Epithelial cell of esophagus (primary cell): ENCODE results near the gene SH3BP4.

ENCODE experiments used
- DNase-seq: peaks from one replicate; pipeline ENCODE4 v3.0.0; 2010; ENCODE audit warnings: low read depth
- H3K4me3 ChIP-seq: 2 replicates; pipeline ENCODE4 v1.5.1; 2011; ENCODE audit warnings: mild to moderate bottlenecking, low read length, control low read depth
- TF ChIP-seq, protein P1 (sequence below): IDR thresholded peaks from 2 replicates; pipeline ENCODE4 v1.5.1; 2011; ENCODE audit warnings: low read depth, mild to moderate bottlenecking, low read length, control low read depth, inconsistent platforms; ENCODE audit not compliant: insufficient read depth; ENCODE audit errors: missing control alignments

The SH3BP4 gene

DNA sequence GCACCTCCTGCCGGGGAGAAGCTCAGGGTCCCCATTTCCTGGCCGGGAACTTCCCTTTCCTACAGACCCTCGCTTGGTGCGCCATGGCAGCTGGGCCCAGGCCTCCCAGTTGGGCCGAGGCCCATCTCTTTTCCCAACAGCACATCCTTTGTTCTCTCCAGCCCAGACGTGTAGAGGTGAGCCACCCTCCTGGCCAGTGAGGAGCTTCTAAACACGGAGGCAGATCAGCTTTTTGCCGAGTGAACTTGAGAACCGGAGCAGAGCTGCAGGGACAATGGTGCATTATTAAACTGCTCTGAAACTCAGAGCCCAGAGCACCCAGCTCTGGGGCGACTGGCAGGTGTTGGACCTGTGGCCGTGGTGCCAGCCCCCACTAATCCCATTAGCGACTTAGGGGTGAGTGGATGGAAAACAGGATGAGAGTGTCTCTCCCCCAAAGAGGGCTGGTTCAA lies 25.4 kb downstream of the SH3BP4 start:
- no peak overlapping the region for H3K4me3 ChIP-seq
- no peak for DNase-seq
- TF ChIP-seq, protein P1, sequence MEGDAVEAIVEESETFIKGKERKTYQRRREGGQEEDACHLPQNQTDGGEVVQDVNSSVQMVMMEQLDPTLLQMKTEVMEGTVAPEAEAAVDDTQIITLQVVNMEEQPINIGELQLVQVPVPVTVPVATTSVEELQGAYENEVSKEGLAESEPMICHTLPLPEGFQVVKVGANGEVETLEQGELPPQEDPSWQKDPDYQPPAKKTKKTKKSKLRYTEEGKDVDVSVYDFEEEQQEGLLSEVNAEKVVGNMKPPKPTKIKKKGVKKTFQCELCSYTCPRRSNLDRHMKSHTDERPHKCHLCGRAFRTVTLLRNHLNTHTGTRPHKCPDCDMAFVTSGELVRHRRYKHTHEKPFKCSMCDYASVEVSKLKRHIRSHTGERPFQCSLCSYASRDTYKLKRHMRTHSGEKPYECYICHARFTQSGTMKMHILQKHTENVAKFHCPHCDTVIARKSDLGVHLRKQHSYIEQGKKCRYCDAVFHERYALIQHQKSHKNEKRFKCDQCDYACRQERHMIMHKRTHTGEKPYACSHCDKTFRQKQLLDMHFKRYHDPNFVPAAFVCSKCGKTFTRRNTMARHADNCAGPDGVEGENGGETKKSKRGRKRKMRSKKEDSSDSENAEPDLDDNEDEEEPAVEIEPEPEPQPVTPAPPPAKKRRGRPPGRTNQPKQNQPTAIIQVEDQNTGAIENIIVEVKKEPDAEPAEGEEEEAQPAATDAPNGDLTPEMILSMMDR, result no peak

DNA sequence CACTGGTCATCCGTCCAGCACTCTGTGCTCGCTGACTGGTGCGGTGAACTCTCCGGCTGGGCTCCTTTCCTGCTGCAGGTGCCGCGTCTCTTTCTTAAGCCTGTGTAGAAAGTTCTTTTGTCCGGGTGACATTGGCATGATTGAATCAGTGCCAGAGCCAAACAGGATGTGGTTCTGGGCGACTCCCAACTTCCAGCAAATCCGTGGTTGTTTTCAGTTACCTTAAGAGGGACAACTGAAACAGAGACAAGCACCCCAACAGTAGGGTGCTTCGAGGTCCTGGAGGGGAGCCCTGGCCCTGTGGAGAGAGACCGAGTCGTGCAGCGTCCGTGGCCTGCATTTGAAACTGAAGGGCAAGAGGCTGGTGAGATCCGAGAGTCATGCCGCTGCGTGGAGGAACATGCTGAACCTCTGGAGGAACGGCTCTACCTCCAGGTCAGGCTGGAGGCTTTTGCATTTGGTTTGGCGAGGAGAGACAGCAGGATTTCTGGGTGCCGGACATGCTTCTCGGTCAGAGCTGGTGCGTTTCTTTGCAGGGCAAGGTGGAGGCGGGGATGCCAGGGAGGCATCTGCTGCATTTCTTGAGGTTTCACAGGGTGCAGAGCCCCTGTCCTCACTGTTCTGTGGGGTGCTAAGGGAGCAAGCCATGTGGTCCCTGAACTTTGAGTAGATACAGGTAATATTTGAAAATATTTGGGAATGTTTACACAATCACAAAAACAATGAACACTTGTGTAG lies 26.8 kb downstream of the SH3BP4 start:
- peak; percentile 55 for DNase-seq
- TF ChIP-seq, protein P1, result no peak
- H3K4me3 ChIP-seq, result no peak overlapping the region

DNA sequence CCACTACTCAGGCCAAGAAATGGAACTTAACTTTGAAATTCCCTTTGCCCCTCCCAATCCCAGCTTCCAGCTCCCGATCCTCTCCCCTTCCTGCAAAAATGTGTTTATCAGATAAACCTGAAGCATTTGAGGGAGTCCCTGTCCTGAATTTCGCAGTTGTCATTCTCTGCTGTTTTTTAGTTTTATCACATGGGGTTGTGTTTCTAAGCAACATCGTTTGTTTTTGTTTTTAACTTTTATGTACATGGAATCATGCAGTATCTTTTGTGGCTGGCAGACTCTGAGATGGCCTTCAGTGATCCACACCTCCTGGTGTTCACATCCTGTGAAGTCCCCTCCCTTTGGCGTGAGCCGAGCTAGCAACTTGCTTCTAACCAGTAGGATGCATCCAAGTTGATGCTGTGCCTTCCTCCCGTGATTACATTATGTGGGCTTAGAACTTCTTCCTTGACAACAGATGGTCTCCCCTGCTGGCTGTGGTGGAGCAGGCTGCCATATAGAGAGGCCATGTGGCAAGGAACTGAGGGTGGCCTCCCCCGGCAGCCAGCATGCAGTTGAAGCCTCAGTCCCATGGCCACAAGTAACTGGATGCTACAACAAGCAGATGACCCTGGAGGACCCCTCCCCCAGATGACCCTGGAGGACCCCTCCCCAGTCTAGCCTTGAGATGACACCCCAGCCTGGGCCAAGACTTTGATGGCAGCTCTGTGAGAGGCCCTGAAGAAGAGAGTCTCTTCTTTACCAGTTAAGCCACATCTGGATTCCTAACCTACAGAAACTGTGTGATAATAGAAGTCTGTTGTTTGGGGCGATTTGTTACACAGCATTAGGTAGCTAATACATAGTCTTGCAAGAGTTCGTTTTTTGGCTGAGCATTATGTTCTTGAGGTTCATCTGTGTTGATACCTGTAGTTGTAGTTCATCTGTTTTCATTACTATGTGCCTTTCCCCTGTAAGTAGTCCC lies 27.7 kb downstream of the SH3BP4 start:
- no peak overlapping the region for H3K4me3 ChIP-seq
- TF ChIP-seq, protein P1, result no peak
- DNase-seq, result no peak

DNA sequence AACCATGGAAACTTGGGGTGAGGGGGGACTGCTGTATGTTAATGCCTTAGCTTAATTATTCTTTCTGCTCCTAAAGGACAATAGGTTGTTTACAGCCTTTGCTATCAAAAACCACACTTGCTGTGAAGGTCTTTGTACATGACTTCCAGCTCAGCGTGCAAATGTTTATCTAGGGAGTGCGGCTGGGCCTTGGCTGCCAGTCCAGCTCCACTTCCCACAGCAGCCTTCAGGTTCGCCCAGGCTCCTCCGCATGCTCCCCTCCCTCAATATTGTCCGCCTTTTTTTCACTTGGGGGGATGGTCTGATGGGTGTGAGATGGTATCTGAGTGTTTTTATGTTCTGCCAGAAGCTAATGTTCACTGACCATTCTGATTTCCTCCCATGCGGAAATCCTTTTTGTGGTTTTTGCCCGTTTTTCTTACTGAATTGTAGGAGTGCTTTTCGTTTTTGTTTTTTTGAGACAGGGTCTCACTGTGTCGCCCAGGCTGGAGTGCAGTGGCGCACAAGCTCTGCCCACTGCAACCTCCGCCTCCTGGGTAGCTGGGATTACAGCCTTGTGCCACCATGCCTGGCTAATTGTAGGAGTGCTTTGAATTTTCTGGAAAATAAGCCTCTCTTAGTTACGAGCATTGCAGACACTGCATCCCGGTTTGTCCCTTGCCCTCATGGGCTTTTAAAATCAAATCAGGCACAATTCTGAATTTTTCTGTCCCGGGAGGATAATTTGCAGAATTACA lies 28.8 kb downstream of the SH3BP4 start:
- DNase-seq, result no peak
- H3K4me3 ChIP-seq, result no peak overlapping the region
- TF ChIP-seq, protein P1, result no peak

DNA sequence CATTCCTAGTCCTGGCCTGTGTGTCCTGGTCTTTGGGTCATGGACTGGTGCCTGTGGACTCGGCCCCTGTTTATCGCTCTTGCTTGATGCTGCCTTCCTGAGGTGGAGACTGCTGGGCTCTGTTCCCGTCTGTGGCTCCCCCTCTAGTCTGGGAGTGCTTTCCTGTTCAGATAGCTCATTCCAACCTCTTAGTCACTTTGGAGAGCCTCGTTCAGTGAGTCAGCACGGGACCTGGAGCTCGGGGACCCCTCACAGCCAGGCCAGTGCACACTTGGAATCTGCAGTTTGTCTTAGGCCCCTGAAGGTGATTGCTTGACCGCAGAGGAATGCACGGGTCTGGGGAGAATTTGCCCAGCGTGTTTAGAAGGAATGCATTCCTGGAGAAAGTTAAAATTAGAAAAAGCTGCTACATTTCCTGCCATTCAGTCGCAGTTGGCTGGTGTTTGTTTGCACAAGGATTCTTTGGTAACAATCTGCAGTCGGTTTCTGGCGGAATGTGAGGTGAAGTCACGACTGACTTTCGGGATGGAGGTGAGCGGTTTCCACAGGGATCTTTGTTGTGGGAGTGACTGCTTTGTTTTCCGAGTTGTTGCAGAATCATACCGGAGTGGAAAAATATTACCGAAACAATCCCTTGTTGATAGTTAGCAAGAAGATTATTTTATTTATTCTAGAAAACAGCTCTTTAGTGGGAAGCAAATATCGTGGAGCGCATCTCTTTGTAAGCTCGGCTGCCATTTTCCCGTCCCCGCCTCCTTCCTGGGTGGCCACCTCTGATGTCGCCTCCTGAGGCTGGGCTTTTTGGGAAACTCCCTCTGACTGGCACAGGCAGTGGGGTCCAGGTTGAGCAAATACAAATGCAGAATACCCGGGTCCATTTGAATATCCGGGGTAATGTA lies 29.6 kb downstream of the SH3BP4 start:
- peak; percentile 90 for DNase-seq
- TF ChIP-seq, protein P1, result no peak
- peak overlapping the region; percentile 4 for H3K4me3 ChIP-seq
